ENCODE results near the gene DQX1. TPM values are rescaled to one million over a fixed set of nuclear protein-coding genes. Genes with fewer than 3 reads are reported as not detected.

The DQX1 gene
- total and polyA plus RNA-seq, 2 experiments from 2014 or later, result 0.32 to 0.52 TPM

GRCh38 chr2:74499267-74499939, 26.6 kb downstream of the DQX1 start, which contains the start of gene LBX2:
LBX2 (minus strand) TSS chr2:74499603; CDS start chr2:74499537, 66 bp downstream.
- H3K9me3 Mint-ChIP-seq, result no peaks in the 10 kb centered on the region
- Histone ChIP-seq H3K4me3 (peak within 1 kb of the TSS; percentile 69), H3K27me3 (ENCODE audit: insufficient read depth) (peaks cover 100% of the 10 kb centered on the region), H3K27ac (ENCODE audit: low read depth) (no peak within 1 kb of the TSS), H3K4me1 (ENCODE audit: insufficient read depth) (peaks cover 49% of the 10 kb centered on the region), H3K36me3 (ENCODE audit: insufficient read depth) (no peaks in the 10 kb centered on the region), H3F3A (replicated peaks; ENCODE audit: low read depth) (peaks cover 42% of the 10 kb centered on the region), H2AFZ (peak within 1 kb of the TSS; percentile 98), H4K20me1 (replicated peaks; ENCODE audit: insufficient read depth) (peaks cover 9% of the 10 kb centered on the region; the same call in 1 of the 2 replicates), H3K79me2 (replicated peaks; ENCODE audit: insufficient read depth) (no peaks in the 10 kb centered on the region), H3K4me2 (peak within 1 kb of the TSS; percentile 95), H3K9me2 (ENCODE audit: insufficient read depth) (no peaks in the 10 kb centered on the region)
- peak; percentile 57 for DNase-seq (ENCODE audit: low spot score)
- peak within 1 kb of the TSS; percentile 77 for H3K4me3 Mint-ChIP-seq
- ATAC-seq, result peak; percentile 7
- H3K4me1 Mint-ChIP-seq, result peaks cover 50% of the 10 kb centered on the region
- peaks cover 5% of the 10 kb centered on the region for H3K36me3 Mint-ChIP-seq (ENCODE audit: low read depth)
- H3K27me3 Mint-ChIP-seq (ENCODE audit: insufficient read depth, low read depth, poor library complexity), result peaks cover 93% of the 10 kb centered on the region
- TF ChIP-seq EZH2phosphoT487 (IDR thresholded peaks at IDR 0.05; ENCODE audit: unreplicated experiment) (peak; percentile 47), EZH2 (IDR thresholded peaks at IDR 0.05; ENCODE audit: low read depth, unreplicated experiment) (peak; percentile 62), ZNF114 (CRISPR knock-in tag; IDR thresholded peaks at IDR 0.05) (no peak), NANOG (IDR thresholded peaks at IDR 0.05; ENCODE audit: borderline replicate concordance) (no peak)
- H3K27ac Mint-ChIP-seq, result no peak within 1 kb of the TSS

- ATAC-seq (peak; percentile 19), DNase-seq (ENCODE audit: low spot score) (peak; percentile 88)
- peak overlapping the region; percentile 98 for H2AFZ ChIP-seq
- H3K27me3 ChIP-seq (ENCODE audit: insufficient read depth), result peaks cover 97% of the 10 kb centered on the region
- H3K9me2 ChIP-seq (ENCODE audit: insufficient read depth), result no peaks in the 10 kb centered on the region
- peaks cover 8% of the 10 kb centered on the region for H3K36me3 Mint-ChIP-seq (ENCODE audit: low read depth)
- no peaks in the 10 kb centered on the region for H3K9me3 Mint-ChIP-seq
- H3K79me2 ChIP-seq (replicated peaks; ENCODE audit: insufficient read depth), result no peaks in the 10 kb centered on the region
- peaks cover 86% of the 10 kb centered on the region for H3K27me3 Mint-ChIP-seq (ENCODE audit: insufficient read depth, low read depth, poor library complexity)
- peak overlapping the region; percentile 69 for H3K4me3 ChIP-seq
- no peak overlapping the region for H3K27ac ChIP-seq (ENCODE audit: low read depth)
- no peak overlapping the region for H3K27ac Mint-ChIP-seq
- H4K20me1 ChIP-seq (replicated peaks; ENCODE audit: insufficient read depth), result peaks cover 8% of the 10 kb centered on the region; the same call in 1 of the 2 replicates
- H3K36me3 ChIP-seq (ENCODE audit: insufficient read depth), result no peaks in the 10 kb centered on the region
- H3K4me3 Mint-ChIP-seq, result peak overlapping the region; percentile 77
- H3F3A ChIP-seq (replicated peaks; ENCODE audit: low read depth), result peaks cover 39% of the 10 kb centered on the region
- H3K4me1 Mint-ChIP-seq, result peaks cover 43% of the 10 kb centered on the region
- peaks cover 42% of the 10 kb centered on the region for H3K4me1 ChIP-seq (ENCODE audit: insufficient read depth)
- peak overlapping the region; percentile 95 for H3K4me2 ChIP-seq
- TF ChIP-seq REST (IDR thresholded peaks at IDR 0.05; ENCODE audit: unreplicated experiment) (no peak), ETS1 (IDR thresholded peaks at IDR 0.05) (no peak), ZNF114 (CRISPR knock-in tag; IDR thresholded peaks at IDR 0.05) (no peak), NANOG (IDR thresholded peaks at IDR 0.05; ENCODE audit: borderline replicate concordance) (no peak), ZNF462 (CRISPR knock-in tag; IDR thresholded peaks at IDR 0.05) (no peak), EZH2phosphoT487 (IDR thresholded peaks at IDR 0.05; ENCODE audit: unreplicated experiment) (peak; percentile 55), EZH2 (IDR thresholded peaks at IDR 0.05; ENCODE audit: low read depth, unreplicated experiment) (peak; percentile 96)
Observed at GRCh38 chr2:74498500-74499266, 27.3 kb downstream of the DQX1 start.

Data from GM23338 (cell line).